AG10803 (cell line): ENCODE results near the gene OXA1L.

Experiments
- DNase-seq: peaks from one replicate; pipeline ENCODE4 v3.0.0; 2010; ENCODE audit warnings: low read depth
- H3K4me3 ChIP-seq: 2 replicates; pipeline ENCODE4 v1.5.1; 2011; ENCODE audit warnings: mild to moderate bottlenecking, low read length, control low read depth
- CTCF ChIP-seq: conservative IDR thresholded peaks from 2 replicates; pipeline ENCODE4 v1.5.1; 2011; ENCODE audit warnings: mild to moderate bottlenecking, low read length, control low read depth, inconsistent platforms

OXA1L gene

DNA sequence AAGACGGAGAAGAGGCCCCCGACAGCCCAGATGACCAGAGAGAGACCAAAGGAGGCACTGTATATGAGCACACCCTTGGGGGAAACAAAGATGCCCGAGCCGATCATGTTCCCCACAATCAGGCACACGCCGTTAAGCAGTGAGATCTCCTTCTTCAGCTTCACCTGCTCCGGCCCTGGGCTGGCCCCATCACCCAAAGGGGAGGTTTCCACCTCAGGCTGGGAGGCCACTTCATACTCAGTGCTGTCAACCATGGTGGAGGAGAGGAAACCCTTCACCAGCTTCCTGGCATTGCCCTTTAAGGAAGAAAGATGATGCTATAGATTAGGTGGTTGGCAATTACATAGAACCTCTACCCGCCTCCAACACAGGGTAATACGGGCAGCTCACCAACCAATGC, 46.7 kb downstream of the OXA1L start:
- H3K4me3 ChIP-seq: no peak overlapping the region
- no peak for TF ChIP-seq CTCF
- DNase-seq: no peak

DNA sequence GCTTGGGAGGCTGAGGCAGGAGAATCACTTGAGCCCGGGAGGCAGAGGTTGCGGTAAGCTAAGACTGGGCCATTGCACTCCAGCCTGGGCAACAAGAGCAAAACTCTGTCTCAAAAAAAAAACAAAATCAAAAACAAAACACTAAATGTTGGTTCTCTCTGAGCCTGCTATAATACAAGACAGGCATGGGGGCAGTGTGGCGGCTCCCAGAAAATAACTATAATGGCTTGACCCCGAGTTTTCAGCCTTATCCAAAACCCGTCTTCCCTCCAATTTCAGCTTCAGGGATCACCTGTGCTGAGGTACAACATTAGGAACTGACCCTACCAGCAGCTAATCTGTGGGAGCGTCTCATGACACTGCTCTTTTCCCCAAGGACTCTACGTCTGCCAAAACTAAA, 47.9 kb downstream of the OXA1L start:
- TF ChIP-seq CTCF: no peak
- H3K4me3 ChIP-seq: no peak overlapping the region
- DNase-seq: no peak

DNA sequence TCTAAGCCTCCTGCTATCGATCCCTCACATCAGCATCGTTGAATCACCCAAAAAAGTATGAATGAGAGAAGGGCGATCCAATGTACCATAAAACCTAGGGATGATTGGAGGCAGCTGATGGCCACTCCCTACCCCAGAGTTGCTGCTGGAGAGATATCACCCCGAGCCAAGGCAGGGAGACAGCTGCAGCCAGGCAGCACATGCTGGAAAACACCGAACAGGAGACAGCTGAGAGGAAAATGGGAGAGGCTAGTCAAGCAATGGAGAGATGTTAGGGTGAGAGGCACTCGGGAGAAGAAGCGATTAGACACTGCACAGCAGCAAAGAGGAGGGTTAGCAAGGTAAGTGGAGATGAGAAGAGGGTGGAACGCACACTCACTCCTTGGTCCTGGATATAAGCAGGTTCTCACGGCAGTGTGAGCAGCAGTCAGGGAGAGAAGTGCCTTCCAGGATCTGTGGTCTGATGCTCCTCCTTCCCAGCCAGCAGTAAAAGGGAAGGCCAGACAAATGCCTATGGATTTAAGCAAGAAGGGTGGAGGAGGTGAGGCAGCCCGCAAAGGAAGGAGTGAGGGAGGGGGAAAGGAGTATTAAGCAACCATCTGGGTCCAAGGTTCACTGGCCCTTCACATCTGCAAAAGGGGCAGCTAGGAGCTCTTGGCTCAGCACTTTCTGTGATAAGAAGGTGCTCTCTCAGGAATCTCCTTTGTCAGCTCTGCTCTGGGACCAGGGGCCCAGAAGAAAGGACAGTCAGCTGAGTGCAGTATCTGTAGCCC, 48.6 kb downstream of the OXA1L start, which contains the start of gene SLC7A7:
SLC7A7 (minus strand) TSS at position 495 of the 773 bp plus-strand sequence. CDS start 2,037 bp downstream, outside the sequence.
- DNase-seq: peak; percentile 23
- TF ChIP-seq CTCF: no peak
- no peak within 1 kb of the TSS for H3K4me3 ChIP-seq

DNA sequence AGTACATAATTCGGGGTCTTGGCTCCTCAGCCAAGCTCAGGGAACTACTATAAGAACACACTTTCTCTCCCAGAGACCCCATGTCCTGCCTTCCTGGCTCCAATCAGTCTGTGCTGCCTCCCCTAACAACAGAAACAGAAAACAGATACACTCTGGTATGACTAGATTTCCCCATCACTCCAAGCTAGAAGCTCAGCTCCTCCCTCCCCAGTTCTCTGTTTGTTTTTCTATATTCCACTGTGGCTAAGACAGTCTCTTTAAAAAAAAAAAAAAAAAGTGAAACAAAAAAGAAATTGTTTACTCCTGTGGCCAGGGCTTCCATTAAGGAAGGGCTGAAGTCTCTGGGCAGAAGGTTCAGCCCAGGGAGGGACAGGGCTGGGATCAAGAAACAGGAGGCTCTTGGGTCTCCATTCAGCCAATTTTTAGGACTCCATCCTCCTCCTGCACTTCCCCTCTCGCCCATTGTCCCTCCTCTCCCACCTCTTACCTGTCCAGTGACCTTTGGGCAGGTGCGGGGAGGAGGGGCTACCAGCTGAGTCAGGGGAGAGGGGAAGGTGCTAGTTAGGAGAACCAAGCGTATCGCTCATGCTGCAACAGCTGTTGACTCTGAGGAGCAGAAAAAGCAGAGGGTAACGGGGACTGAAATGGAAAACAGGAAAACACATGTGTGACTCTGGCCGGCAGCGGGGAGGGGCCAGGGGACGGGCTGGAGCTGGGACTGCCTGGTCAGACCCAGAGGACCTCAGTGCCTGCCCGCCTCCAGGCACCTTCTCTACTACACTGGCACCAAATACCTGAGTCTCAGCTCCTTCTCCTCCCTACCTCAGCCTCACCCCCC, 52.9 kb downstream of the OXA1L start:
- DNase-seq: peak; percentile 77
- H3K4me3 ChIP-seq: peak overlapping the region; percentile 55
- TF ChIP-seq CTCF: no peak

DNA sequence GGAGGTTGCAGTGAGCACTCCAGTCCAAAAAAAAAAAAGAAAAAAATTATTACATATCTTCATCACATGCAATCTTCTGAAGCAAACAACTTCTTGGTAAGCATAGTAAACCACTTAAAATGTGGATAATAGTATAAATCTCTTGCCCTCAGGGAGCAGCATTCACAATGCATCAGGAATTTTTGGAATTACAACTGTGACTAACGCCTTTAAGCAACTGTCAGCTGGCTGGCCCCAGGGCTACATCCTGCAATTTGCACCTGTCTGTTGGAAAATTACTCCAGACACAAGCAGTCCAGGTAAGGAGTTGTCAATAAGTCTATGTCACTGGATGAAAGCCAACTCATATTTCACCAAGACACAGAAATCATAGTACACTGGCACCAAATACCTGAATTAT, 54.2 kb downstream of the OXA1L start:
- no peak overlapping the region for H3K4me3 ChIP-seq
- DNase-seq: peak; percentile 41
- no peak for TF ChIP-seq CTCF

DNA sequence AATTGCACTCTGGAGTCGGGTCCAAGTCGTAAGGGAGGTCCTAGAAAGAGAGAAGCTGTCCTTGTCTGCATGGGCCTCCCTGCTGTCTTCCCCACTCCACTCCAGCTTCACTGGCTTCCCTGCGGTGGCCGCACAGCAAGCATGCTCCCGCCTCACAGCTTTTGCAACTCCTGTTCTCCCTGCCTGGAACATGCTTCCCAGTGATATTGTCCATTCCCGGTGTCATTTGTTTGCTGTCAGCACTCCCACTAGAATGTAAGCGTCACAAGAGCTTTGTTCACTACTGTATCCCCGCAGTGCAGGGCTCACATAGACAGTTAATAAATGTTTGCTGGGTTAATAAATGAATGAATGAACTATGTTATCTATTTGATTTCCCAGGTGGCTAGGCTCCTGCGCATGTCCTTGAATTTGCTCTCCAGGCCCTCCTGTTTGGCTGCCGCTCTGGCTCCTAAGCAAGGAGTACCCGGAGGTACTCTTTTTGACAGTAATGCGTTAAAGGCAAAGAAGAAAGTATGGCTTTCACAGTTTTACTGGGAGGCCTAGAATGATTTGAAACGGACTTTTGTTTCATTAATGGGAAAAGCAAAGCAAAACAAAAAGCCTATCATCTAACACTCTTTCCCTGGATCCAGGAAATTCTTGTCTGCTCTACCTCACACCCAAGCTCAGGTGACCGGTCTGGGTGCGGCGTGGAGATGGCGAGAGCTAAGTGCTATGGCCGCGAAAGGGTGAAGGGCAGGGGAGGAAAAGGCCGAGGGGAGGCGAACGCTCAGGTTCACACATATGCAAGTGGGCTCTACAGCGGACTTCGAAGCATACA, 54.9 kb downstream of the OXA1L start:
- TF ChIP-seq CTCF: no peak
- DNase-seq: no peak
- no peak overlapping the region for H3K4me3 ChIP-seq
